ENCODE measurements around the gene PASD1. TPM values are rescaled to one million over a fixed set of nuclear protein-coding genes. Genes with fewer than 3 reads are reported as not detected.
"Not testable (repeated sequence)": the region's sequence is repeated elsewhere in the genome, so short reads cannot be mapped to it uniquely, and the experiment has no call there.

PASD1 gene
- total and polyA plus RNA-seq, 3 experiments from 2014 or later: not detected

GRCh38 chrX:151570561-151570960 lies 7.1 kb downstream of the PASD1 start:
- Histone ChIP-seq H3K9me3 (ENCODE audit: low read length) (no peaks in the 10 kb centered on the region), H3K4me3 (ENCODE audit: low read length) (no peak overlapping the region), H3K4me1 (ENCODE audit: insufficient read depth, low read length) (no peaks in the 10 kb centered on the region), H3K36me3 (ENCODE audit: insufficient read depth, low read length) (no peaks in the 10 kb centered on the region), H3K27ac (ENCODE audit: low read depth, low read length) (no peak overlapping the region), H3K27me3 (ENCODE audit: insufficient read depth, low read length, poor library complexity, severe bottlenecking) (no peaks in the 10 kb centered on the region)
- no peak overlapping the region for H3K4me3 Mint-ChIP-seq
- POLR2A ChIA-PET: no interaction called here
- no peak overlapping the region for H3K27ac Mint-ChIP-seq
- DNase-seq: no peak
- H3K27me3 Mint-ChIP-seq: peaks cover 9 to 15% of the 10 kb centered on the region in 2 donors
- peaks cover 0 to 2% (median 0%) of the 10 kb centered on the region in 5 donors for H3K9me3 Mint-ChIP-seq
- no peaks in the 10 kb centered on the region for H3K36me3 Mint-ChIP-seq
- no peaks in the 10 kb centered on the region for H3K4me1 Mint-ChIP-seq
- CTCF ChIA-PET: no interaction called here

- H3K36me3 ChIP-seq (ENCODE audit: insufficient read depth, low read length); POLR2A ChIA-PET; DNase-seq; H3K27me3 ChIP-seq (ENCODE audit: insufficient read depth, low read length, poor library complexity, severe bottlenecking); H3K4me3 ChIP-seq (ENCODE audit: low read length); H3K27ac ChIP-seq (ENCODE audit: low read depth, low read length); H3K9me3 Mint-ChIP-seq; H3K4me1 ChIP-seq (ENCODE audit: insufficient read depth, low read length); H3K4me1 Mint-ChIP-seq; CTCF ChIA-PET; H3K27ac Mint-ChIP-seq; H3K36me3 Mint-ChIP-seq; H3K4me3 Mint-ChIP-seq; H3K9me3 ChIP-seq (ENCODE audit: low read length): not testable (repeated sequence)
- peaks cover 2 to 15% of the 10 kb centered on the region in 2 donors for H3K27me3 Mint-ChIP-seq
Measured at GRCh38 chrX:151593384-151593783, 29.9 kb downstream of the PASD1 start.

GRCh38 chrX:151596282-151596681 lies 32.8 kb downstream of the PASD1 start:
- POLR2A ChIA-PET: no interaction called here
- H3K36me3 Mint-ChIP-seq: no peaks in the 10 kb centered on the region

GRCh38 chrX:151604931-151605330 lies 41.5 kb downstream of the PASD1 start:
- no peaks in the 10 kb centered on the region for H3K9me3 ChIP-seq (ENCODE audit: low read length)
- H3K36me3 ChIP-seq (ENCODE audit: insufficient read depth, low read length): no peaks in the 10 kb centered on the region
- Mint-ChIP-seq H3K4me3 (no peak overlapping the region), H3K27me3 (peaks cover 6 to 10% of the 10 kb centered on the region in 2 donors), H3K4me1 (no peaks in the 10 kb centered on the region), H3K27ac (no peak overlapping the region), H3K36me3 (no peaks in the 10 kb centered on the region), H3K9me3 (no peaks in the 10 kb centered on the region)
- no peaks in the 10 kb centered on the region for H3K4me1 ChIP-seq (ENCODE audit: insufficient read depth, low read length)
- ChIA-PET CTCF (no interaction called here), POLR2A (no interaction called here)
- H3K27me3 ChIP-seq (ENCODE audit: insufficient read depth, low read length, poor library complexity, severe bottlenecking): no peaks in the 10 kb centered on the region
- DNase-seq: no peak
- no peak overlapping the region for H3K27ac ChIP-seq (ENCODE audit: low read depth, low read length)
- no peak overlapping the region for H3K4me3 ChIP-seq (ENCODE audit: low read length)

More at GRCh38 chrX:151596282-151596681, 32.8 kb downstream of the PASD1 start:
- Mint-ChIP-seq H3K27me3 (peaks cover 4 to 14% of the 10 kb centered on the region in 2 donors), H3K4me3 (no peak overlapping the region), H3K4me1 (no peaks in the 10 kb centered on the region), H3K9me3 (no peaks in the 10 kb centered on the region), H3K27ac (no peak overlapping the region)
- Histone ChIP-seq H3K4me1 (ENCODE audit: insufficient read depth, low read length) (no peaks in the 10 kb centered on the region), H3K9me3 (ENCODE audit: low read length) (no peaks in the 10 kb centered on the region), H3K36me3 (ENCODE audit: insufficient read depth, low read length) (no peaks in the 10 kb centered on the region), H3K4me3 (ENCODE audit: low read length) (no peak overlapping the region), H3K27ac (ENCODE audit: low read depth, low read length) (no peak overlapping the region), H3K27me3 (ENCODE audit: insufficient read depth, low read length, poor library complexity, severe bottlenecking) (no peaks in the 10 kb centered on the region)
- no peak for DNase-seq
- CTCF ChIA-PET: no interaction called here

GRCh38 chrX:151609222-151609621 lies 45.7 kb downstream of the PASD1 start:
- H3K4me1 Mint-ChIP-seq: no peaks in the 10 kb centered on the region
- Histone ChIP-seq H3K9me3 (ENCODE audit: low read length) (no peaks in the 10 kb centered on the region), H3K27me3 (ENCODE audit: insufficient read depth, low read length, poor library complexity, severe bottlenecking) (no peaks in the 10 kb centered on the region), H3K4me1 (ENCODE audit: insufficient read depth, low read length) (no peaks in the 10 kb centered on the region), H3K27ac (ENCODE audit: low read depth, low read length) (no peak overlapping the region), H3K36me3 (ENCODE audit: insufficient read depth, low read length) (no peaks in the 10 kb centered on the region), H3K4me3 (ENCODE audit: low read length) (no peak overlapping the region)
- H3K36me3 Mint-ChIP-seq: no peaks in the 10 kb centered on the region
- peaks cover 0 to 2% of the 10 kb centered on the region in 2 donors for H3K27me3 Mint-ChIP-seq
- H3K4me3 Mint-ChIP-seq: no peak overlapping the region
- H3K27ac Mint-ChIP-seq: no peak overlapping the region
- POLR2A ChIA-PET: no interaction called here
- no peak for DNase-seq
- CTCF ChIA-PET: no interaction called here
- H3K9me3 Mint-ChIP-seq: no peaks in the 10 kb centered on the region

GRCh38 chrX:151621422-151621821 lies 57.9 kb downstream of the PASD1 start:
- CTCF ChIA-PET: no interaction called here
- no peaks in the 10 kb centered on the region for H3K27me3 ChIP-seq (ENCODE audit: insufficient read depth, low read length, poor library complexity, severe bottlenecking)
- H3K4me3 Mint-ChIP-seq: no peak overlapping the region
- no peaks in the 10 kb centered on the region for H3K4me1 ChIP-seq (ENCODE audit: insufficient read depth, low read length)
- no peaks in the 10 kb centered on the region for H3K36me3 Mint-ChIP-seq
- no peak overlapping the region for H3K27ac Mint-ChIP-seq
- H3K27ac ChIP-seq (ENCODE audit: low read depth, low read length): no peak overlapping the region
- H3K27me3 Mint-ChIP-seq: peaks cover 0 to 5% of the 10 kb centered on the region in 2 donors
- POLR2A ChIA-PET: no interaction called here
- no peak for DNase-seq
- H3K4me1 Mint-ChIP-seq: no peaks in the 10 kb centered on the region
- H3K4me3 ChIP-seq (ENCODE audit: low read length): no peak overlapping the region
- no peaks in the 10 kb centered on the region for H3K9me3 Mint-ChIP-seq
- no peaks in the 10 kb centered on the region for H3K36me3 ChIP-seq (ENCODE audit: insufficient read depth, low read length)
- H3K9me3 ChIP-seq (ENCODE audit: low read length): no peaks in the 10 kb centered on the region

GRCh38 chrX:151624677-151625076 lies 61.2 kb downstream of the PASD1 start:
- no peaks in the 10 kb centered on the region for H3K36me3 Mint-ChIP-seq
- H3K4me3 Mint-ChIP-seq: no peak overlapping the region
- Histone ChIP-seq H3K27me3 (ENCODE audit: insufficient read depth, low read length, poor library complexity, severe bottlenecking) (no peaks in the 10 kb centered on the region), H3K4me1 (ENCODE audit: insufficient read depth, low read length) (no peaks in the 10 kb centered on the region), H3K9me3 (ENCODE audit: low read length) (no peaks in the 10 kb centered on the region), H3K27ac (ENCODE audit: low read depth, low read length) (no peak overlapping the region), H3K36me3 (ENCODE audit: insufficient read depth, low read length) (no peaks in the 10 kb centered on the region), H3K4me3 (ENCODE audit: low read length) (no peak overlapping the region)
- no peak overlapping the region for H3K27ac Mint-ChIP-seq
- ChIA-PET POLR2A (no interaction called here), CTCF (no interaction called here)
- no peaks in the 10 kb centered on the region for H3K9me3 Mint-ChIP-seq
- no peaks in the 10 kb centered on the region for H3K4me1 Mint-ChIP-seq
- H3K27me3 Mint-ChIP-seq: peaks cover 0 to 4% of the 10 kb centered on the region in 2 donors
- no peak for DNase-seq

- H3K4me1 ChIP-seq (ENCODE audit: insufficient read depth, low read length): no peaks in the 10 kb centered on the region
- H3K4me3 Mint-ChIP-seq: no peak overlapping the region
- no peaks in the 10 kb centered on the region for H3K27me3 ChIP-seq (ENCODE audit: insufficient read depth, low read length, poor library complexity, severe bottlenecking)
- H3K27ac ChIP-seq (ENCODE audit: low read depth, low read length): no peak overlapping the region
- H3K27ac Mint-ChIP-seq: no peak overlapping the region
- no peaks in the 10 kb centered on the region for H3K4me1 Mint-ChIP-seq
- no peak overlapping the region for H3K4me3 ChIP-seq (ENCODE audit: low read length)
- H3K36me3 ChIP-seq (ENCODE audit: insufficient read depth, low read length): no peaks in the 10 kb centered on the region
- H3K9me3 Mint-ChIP-seq: no peaks in the 10 kb centered on the region
- peaks cover 1 to 3% of the 10 kb centered on the region in 2 donors for H3K27me3 Mint-ChIP-seq
- ChIA-PET POLR2A (no interaction called here), CTCF (no interaction called here)
- H3K36me3 Mint-ChIP-seq: no peaks in the 10 kb centered on the region
- no peaks in the 10 kb centered on the region for H3K9me3 ChIP-seq (ENCODE audit: low read length)
- DNase-seq: no peak
Measured at GRCh38 chrX:151631822-151632221, 68.3 kb downstream of the PASD1 start.

GRCh38 chrX:151633157-151633556 lies 69.7 kb downstream of the PASD1 start:
- Histone ChIP-seq H3K36me3 (ENCODE audit: insufficient read depth, low read length) (no peaks in the 10 kb centered on the region), H3K9me3 (ENCODE audit: low read length) (no peaks in the 10 kb centered on the region), H3K4me1 (ENCODE audit: insufficient read depth, low read length) (no peaks in the 10 kb centered on the region), H3K27me3 (ENCODE audit: insufficient read depth, low read length, poor library complexity, severe bottlenecking) (no peaks in the 10 kb centered on the region), H3K27ac (ENCODE audit: low read depth, low read length) (no peak overlapping the region), H3K4me3 (ENCODE audit: low read length) (no peak overlapping the region)
- Mint-ChIP-seq H3K9me3 (no peaks in the 10 kb centered on the region), H3K4me1 (no peaks in the 10 kb centered on the region), H3K36me3 (no peaks in the 10 kb centered on the region), H3K27ac (no peak overlapping the region), H3K27me3 (peaks cover 1 to 3% of the 10 kb centered on the region in 2 donors), H3K4me3 (no peak overlapping the region)
- DNase-seq: no peak
- CTCF ChIA-PET: no interaction called here
- POLR2A ChIA-PET: no interaction called here
